H9 (cell line): ENCODE measurements around the gene LRP1-AS. TPM values are rescaled to one million over a fixed set of nuclear protein-coding genes. Genes with fewer than 3 reads are reported as not detected.

ENCODE experiments used
- DNase-seq: peaks from one replicate; pipeline ENCODE4 v3.0.0-alpha.2; 2017
- H2AFZ ChIP-seq: one replicate; pipeline ENCODE4 v1.6.1; 2013; ENCODE audit warnings: mild to moderate bottlenecking, low read length, control low read depth, moderate library complexity
- H2AK5ac ChIP-seq: 2 replicates; pipeline ENCODE4 v1.6.1; 2013; ENCODE audit warnings: low read length, control low read depth, mixed read lengths; ENCODE audit not compliant: insufficient read length
- H2BK120ac ChIP-seq: one replicate; pipeline ENCODE4 v1.6.1; 2013; ENCODE audit warnings: low read depth, mild to moderate bottlenecking, low read length, control low read depth, inconsistent platforms; ENCODE audit not compliant: poor library complexity, severe bottlenecking
- H2BK12ac ChIP-seq: 2 replicates; pipeline ENCODE4 v1.6.1; 2013; ENCODE audit warnings: low read length, control low read depth, mixed read lengths, low read depth; ENCODE audit not compliant: insufficient read length
- H2BK15ac ChIP-seq: 2 replicates; pipeline ENCODE4 v1.6.1; 2013; ENCODE audit warnings: low read depth, low read length, control low read depth
- H2BK20ac ChIP-seq: one replicate; pipeline ENCODE4 v1.6.1; 2013; ENCODE audit warnings: low read depth, mild to moderate bottlenecking, low read length, control low read depth, inconsistent platforms; ENCODE audit not compliant: poor library complexity, severe bottlenecking
- H2BK5ac ChIP-seq: 2 replicates; pipeline ENCODE4 v1.6.1; 2013; ENCODE audit warnings: low read length, control low read depth, mixed read lengths; ENCODE audit not compliant: insufficient read length
- H3K14ac ChIP-seq: 2 replicates; pipeline ENCODE4 v1.6.1; 2013; ENCODE audit warnings: low read length, control low read depth; ENCODE audit not compliant: insufficient read depth
- H3K18ac ChIP-seq: 2 replicates; pipeline ENCODE4 v1.6.1; 2013; ENCODE audit warnings: low read depth, mild to moderate bottlenecking, mixed read lengths, low read length, control low read depth; ENCODE audit not compliant: insufficient read length
- H3K23ac ChIP-seq: 2 replicates; pipeline ENCODE4 v1.6.1; 2013; ENCODE audit warnings: low read length, control low read depth, mixed read lengths, low read depth; ENCODE audit not compliant: insufficient read length
- H3K23me2 ChIP-seq: 2 replicates; pipeline ENCODE4 v1.6.1; 2013; ENCODE audit warnings: low read depth, mild to moderate bottlenecking, mixed read lengths, low read length, control low read depth; ENCODE audit not compliant: insufficient read length, poor library complexity, severe bottlenecking
- H3K27ac ChIP-seq: 2 replicates; pipeline ENCODE4 v1.5.1; 2013; ENCODE audit warnings: low read length, control low read depth, mixed read lengths, low read depth; ENCODE audit not compliant: insufficient read length
- H3K27me3 ChIP-seq: 2 replicates; pipeline ENCODE4 v1.6.1; 2013; ENCODE audit warnings: low read length, control low read depth, inconsistent platforms; ENCODE audit not compliant: insufficient read depth
- H3K4ac ChIP-seq: 2 replicates; pipeline ENCODE4 v1.6.1; 2013; ENCODE audit warnings: low read depth, mild to moderate bottlenecking, control low read depth, inconsistent platforms, low read length, moderate library complexity
- H3K4me1 ChIP-seq: 2 replicates; pipeline ENCODE4 v1.6.1; 2013; ENCODE audit warnings: low read length, control low read depth, inconsistent platforms; ENCODE audit not compliant: insufficient read depth
- H3K4me2 ChIP-seq: 2 replicates; pipeline ENCODE4 v1.6.1; 2013; ENCODE audit warnings: low read length, control low read depth, mixed read lengths; ENCODE audit not compliant: insufficient read length, insufficient read depth
- H3K56ac ChIP-seq: 2 replicates; pipeline ENCODE4 v1.6.1; 2013; ENCODE audit warnings: low read depth, mild to moderate bottlenecking, mixed read lengths, low read length, control low read depth; ENCODE audit not compliant: insufficient read length
- H3K79me1 ChIP-seq: 2 replicates; pipeline ENCODE4 v1.6.1; 2013; ENCODE audit warnings: low read depth, mild to moderate bottlenecking, moderate library complexity, low read length, control low read depth, inconsistent platforms; ENCODE audit not compliant: insufficient read depth, poor library complexity, severe bottlenecking
- H3K79me2 ChIP-seq: 2 replicates; pipeline ENCODE4 v1.6.1; 2013; ENCODE audit warnings: low read length, control low read depth, inconsistent platforms; ENCODE audit not compliant: insufficient read depth
- H3K9ac ChIP-seq: 2 replicates; pipeline ENCODE4 v1.6.1; 2013; ENCODE audit warnings: low read length, control low read depth, mixed read lengths; ENCODE audit not compliant: insufficient read length; ENCODE audit errors: extremely low read depth
- H3K9me3 ChIP-seq: one replicate; pipeline ENCODE4 v1.6.1; 2013; ENCODE audit warnings: low read depth, low read length, inconsistent platforms; ENCODE audit not compliant: control insufficient read depth
- H3T11ph ChIP-seq: one replicate; pipeline ENCODE4 v1.6.1; 2013; ENCODE audit warnings: mild to moderate bottlenecking, low read length, control low read depth, inconsistent platforms
- H4K20me1 ChIP-seq: one replicate; pipeline ENCODE4 v1.6.1; 2013; ENCODE audit not compliant: control insufficient read depth, insufficient read length, insufficient read depth
- H4K5ac ChIP-seq: 2 replicates; pipeline ENCODE4 v1.6.1; 2013; ENCODE audit warnings: low read depth, mild to moderate bottlenecking, mixed read lengths, low read length, control low read depth; ENCODE audit not compliant: insufficient read length
- H4K8ac ChIP-seq: replicated peaks from 2 replicates; pipeline ENCODE4 v1.6.1; 2013; ENCODE audit warnings: low read length, control low read depth, mixed read lengths, low read depth; ENCODE audit not compliant: insufficient read length
- H4K91ac ChIP-seq: 2 replicates; pipeline ENCODE4 v1.6.1; 2013; ENCODE audit warnings: low read depth, mild to moderate bottlenecking, moderate library complexity, mixed read lengths, low read length, control low read depth; ENCODE audit not compliant: insufficient read length
- H3K27ac Mint-ChIP-seq, 3 experiments: 2 replicates in 2 of 3; 3 replicates in 1 of 3; pipeline ENCODE4 v1.8.0; 2020 to 2021; ENCODE audit warnings: mixed read lengths in 3 of 3, mild to moderate bottlenecking in 1 of 3, moderate library complexity in 1 of 3
- H3K27me3 Mint-ChIP-seq: 2 replicates; pipeline ENCODE4 v1.8.0; 2021; ENCODE audit warnings: low read depth, mild to moderate bottlenecking, moderate library complexity, mixed read lengths
- H3K36me3 Mint-ChIP-seq, 3 experiments: 2 replicates in 2 of 3; 3 replicates in 1 of 3; pipeline ENCODE4 v1.8.0; 2020 to 2021; ENCODE audit warnings: low read depth in 3 of 3, mixed read lengths in 3 of 3; ENCODE audit not compliant: insufficient read depth in 1 of 3
- H3K4me1 Mint-ChIP-seq, 2 experiments: 2 replicates each; pipeline ENCODE4 v1.8.0; 2020; ENCODE audit warnings: mixed read lengths in 2 of 2
- H3K4me3 Mint-ChIP-seq, 2 experiments: 2 replicates in 1 of 2; 3 replicates in 1 of 2; pipeline ENCODE4 v1.8.0; 2020 to 2021; ENCODE audit warnings: mild to moderate bottlenecking in 2 of 2, mixed read lengths in 2 of 2, moderate library complexity in 1 of 2
- H3K9me3 Mint-ChIP-seq, 2 experiments: 2 replicates in 1 of 2; 3 replicates in 1 of 2; pipeline ENCODE4 v1.8.0; 2020; ENCODE audit warnings: mild to moderate bottlenecking in 2 of 2, mixed read lengths in 2 of 2, moderate library complexity in 1 of 2
- CTCF ChIP-seq: fragments of 200-600 bp; sonication (generic); conservative IDR thresholded peaks from 3 replicates; pipeline ENCODE4 v1.8.0; 2021; ENCODE audit warnings: antibody characterized with exemption, mild to moderate bottlenecking
- WGBS: extraction: QIAGEN DNeasy Blood & Tissue Kit; methylation state at CpG from one replicate; pipeline ENCODE4 v1.1.7; 2013; ENCODE audit warnings: missing lambda C conversion rate, low lambda C conversion rate, mixed read lengths; ENCODE audit not compliant: insufficient read length; ENCODE audit errors: extremely low coverage; 5-methylcytosine and 5-hydroxymethylcytosine counted together
- total RNA-seq: library from RNA; stranded (reverse); gene quantifications from 2 replicates; pipeline ENCODE4 v1.2.1, GENCODE V29; 2021

LRP1-AS gene
- total RNA-seq, 1 experiment from 2014 or later = not detected

- Histone ChIP-seq H2BK12ac (no peak overlapping the region), H3K79me1 (no peaks in the 10 kb centered on the region), H2BK15ac (no peak overlapping the region), H3K27me3 (no peaks in the 10 kb centered on the region), H2BK120ac (no peak overlapping the region), H3K56ac (no peak overlapping the region), H2AK5ac (no peak overlapping the region), H2BK20ac (no peak overlapping the region), H3K27ac (no peak overlapping the region), H3K4me2 (no peak overlapping the region), H3T11ph (no peak overlapping the region), H3K9me3 (no peaks in the 10 kb centered on the region), H3K23me2 (no peaks in the 10 kb centered on the region), H3K14ac (no peak overlapping the region), H4K5ac (no peak overlapping the region), H2BK5ac (no peak overlapping the region), H3K4ac (no peak overlapping the region), H4K91ac (no peak overlapping the region), H2AFZ (no peak overlapping the region), H3K79me2 (no peaks in the 10 kb centered on the region), H3K18ac (no peak overlapping the region), H3K9ac (no peak overlapping the region), H4K8ac (no peak overlapping the region), H4K20me1 (peaks cover 2% of the 10 kb centered on the region), H3K23ac (no peak overlapping the region), H3K4me1 (no peaks in the 10 kb centered on the region)
- no peaks in the 10 kb centered on the region for H3K9me3 Mint-ChIP-seq
- H3K27ac Mint-ChIP-seq = no peak overlapping the region; a peak in 1 of 7 replicates
- H3K4me1 Mint-ChIP-seq = no peaks in the 10 kb centered on the region
- no peak overlapping the region; a peak in 1 of 5 replicates for H3K4me3 Mint-ChIP-seq
- DNase-seq = no peak
- no peak for TF ChIP-seq CTCF
- no peaks in the 10 kb centered on the region; the same call in 1 of the 2 replicates for H3K27me3 Mint-ChIP-seq
- WGBS = no CpG with 5 or more reads among the region's 16 CpGs
- H3K36me3 Mint-ChIP-seq = peaks cover 67 to 98% (median 94%) of the 10 kb centered on the region in 3 experiments; a peak in 6 of 7 replicates
Observed at GRCh38 chr12:57158186-57158585, 10.8 kb upstream of the LRP1-AS start.
